Nephron (organoid): ENCODE measurements around the gene TBC1D8.

ENCODE experiments used
- H3K27ac Mint-ChIP-seq, 3 experiments: 2 replicates each; pipeline ENCODE4 v1.8.0; 2020; ENCODE audit warnings: mixed read lengths in 3 of 3, mild to moderate bottlenecking in 2 of 3, moderate library complexity in 1 of 3
- H3K27me3 Mint-ChIP-seq: 2 replicates; pipeline ENCODE4 v1.8.0; 2021; ENCODE audit warnings: low read depth, mild to moderate bottlenecking, moderate library complexity, mixed read lengths
- H3K36me3 Mint-ChIP-seq: 2 replicates; pipeline ENCODE4 v1.8.0; 2020; ENCODE audit warnings: low read depth, mixed read lengths
- H3K4me1 Mint-ChIP-seq: 2 replicates; pipeline ENCODE4 v1.8.0; 2020; ENCODE audit warnings: mixed read lengths
- H3K4me3 Mint-ChIP-seq, 3 experiments: 2 replicates each; pipeline ENCODE4 v1.8.0; 2020; ENCODE audit warnings: mild to moderate bottlenecking in 3 of 3, mixed read lengths in 3 of 3, moderate library complexity in 2 of 3
- H3K9me3 Mint-ChIP-seq: 2 replicates; pipeline ENCODE4 v1.8.0; 2020; ENCODE audit warnings: mixed read lengths
- CTCF ChIP-seq, 3 experiments: fragments of 200-600 bp; sonication (generic); IDR thresholded peaks; one replicate each; pipeline ENCODE4 v1.5.0; 2021; ENCODE audit warnings: antibody characterized with exemption in 3 of 3; ENCODE audit not compliant: unreplicated experiment in 3 of 3

Gene TBC1D8

GRCh38 chr2:100998235-100998573 is 153.0 kb downstream of the TBC1D8 start:
- no peak for TF ChIP-seq CTCF (IDR thresholded peaks at IDR 0.05; ENCODE audit: unreplicated experiment in 3 of 3)
- Mint-ChIP-seq H3K4me3 (no peak overlapping the region), H3K36me3 (peaks cover 4% of the 10 kb centered on the region), H3K27me3 (peaks cover 11% of the 10 kb centered on the region), H3K27ac (no peak overlapping the region), H3K9me3 (no peaks in the 10 kb centered on the region), H3K4me1 (peaks cover 9% of the 10 kb centered on the region)

GRCh38 chr2:100997509-100998234 is 153.5 kb downstream of the TBC1D8 start:
- H3K9me3 Mint-ChIP-seq: no peaks in the 10 kb centered on the region
- no peaks in the 10 kb centered on the region for H3K36me3 Mint-ChIP-seq
- no peak overlapping the region for H3K27ac Mint-ChIP-seq
- peaks cover 11% of the 10 kb centered on the region for H3K27me3 Mint-ChIP-seq
- peaks cover 7% of the 10 kb centered on the region for H3K4me1 Mint-ChIP-seq
- no peak for TF ChIP-seq CTCF (IDR thresholded peaks at IDR 0.05; ENCODE audit: unreplicated experiment in 3 of 3)
- H3K4me3 Mint-ChIP-seq: no peak overlapping the region

- Mint-ChIP-seq H3K27me3 (peaks cover 5% of the 10 kb centered on the region), H3K9me3 (no peaks in the 10 kb centered on the region), H3K27ac (no peak overlapping the region), H3K4me3 (no peak overlapping the region), H3K4me1 (no peaks in the 10 kb centered on the region), H3K36me3 (no peaks in the 10 kb centered on the region)
- TF ChIP-seq CTCF (IDR thresholded peaks at IDR 0.05; ENCODE audit: unreplicated experiment in 3 of 3): no peak
These were observed 155.7 kb downstream of the TBC1D8 start for GRCh38 chr2:100995309-100996075.

GRCh38 chr2:100993294-100993693 is 157.9 kb downstream of the TBC1D8 start:
- Mint-ChIP-seq H3K9me3 (no peaks in the 10 kb centered on the region), H3K36me3 (no peaks in the 10 kb centered on the region), H3K27me3 (peaks cover 8% of the 10 kb centered on the region), H3K4me3 (no peak overlapping the region), H3K27ac (no peak overlapping the region), H3K4me1 (no peaks in the 10 kb centered on the region)
- TF ChIP-seq CTCF (IDR thresholded peaks at IDR 0.05; ENCODE audit: unreplicated experiment in 3 of 3): no peak

- H3K9me3 Mint-ChIP-seq: no peaks in the 10 kb centered on the region
These were observed 158.9 kb downstream of the TBC1D8 start for GRCh38 chr2:100992262-100992661.

More at GRCh38 chr2:100992262-100992661, 158.9 kb downstream of the TBC1D8 start:
- no peaks in the 10 kb centered on the region for H3K36me3 Mint-ChIP-seq
- H3K4me1 Mint-ChIP-seq: no peaks in the 10 kb centered on the region
- H3K4me3 Mint-ChIP-seq: no peak overlapping the region
- H3K27me3 Mint-ChIP-seq: peaks cover 8% of the 10 kb centered on the region
- no peak overlapping the region for H3K27ac Mint-ChIP-seq
- no peak for TF ChIP-seq CTCF (IDR thresholded peaks at IDR 0.05; ENCODE audit: unreplicated experiment in 3 of 3)
